ENCODE measurements around the gene RANBP9.

Gene RANBP9

GRCh38 chr6:13572951-13573654 is 138.5 kb downstream of the RANBP9 start:
- H3K4me3 ChIP-seq (ENCODE audit: control insufficient read depth, low read depth, low read length), result peak overlapping the region; percentile 84
- no peak for DNase-seq (ENCODE audit: low read depth)
- TF ChIP-seq CTCF (IDR thresholded peaks at IDR 0.05; ENCODE audit: control insufficient read depth, insufficient read depth, low read depth, low read length, missing control alignments), result no peak

GRCh38 chr6:13572240-13572639 is 139.4 kb downstream of the RANBP9 start:
- TF ChIP-seq CTCF (IDR thresholded peaks at IDR 0.05; ENCODE audit: control insufficient read depth, insufficient read depth, low read depth, low read length, missing control alignments), result no peak
- H3K4me3 ChIP-seq (ENCODE audit: control insufficient read depth, low read depth, low read length), result no peak overlapping the region
- DNase-seq (ENCODE audit: low read depth), result no peak
